GM10266 (cell line): ENCODE measurements around the gene BRME1.

Source experiments
- DNase-seq: peaks from one replicate; pipeline ENCODE4 v3.0.0; 2012; ENCODE audit errors: extremely low spot score
- CTCF ChIP-seq: IDR thresholded peaks from 2 replicates; pipeline ENCODE4 v1.5.1; 2012; ENCODE audit warnings: mild to moderate bottlenecking, low read depth; ENCODE audit not compliant: control insufficient read depth, insufficient read depth; ENCODE audit errors: missing control alignments

Gene BRME1

DNA sequence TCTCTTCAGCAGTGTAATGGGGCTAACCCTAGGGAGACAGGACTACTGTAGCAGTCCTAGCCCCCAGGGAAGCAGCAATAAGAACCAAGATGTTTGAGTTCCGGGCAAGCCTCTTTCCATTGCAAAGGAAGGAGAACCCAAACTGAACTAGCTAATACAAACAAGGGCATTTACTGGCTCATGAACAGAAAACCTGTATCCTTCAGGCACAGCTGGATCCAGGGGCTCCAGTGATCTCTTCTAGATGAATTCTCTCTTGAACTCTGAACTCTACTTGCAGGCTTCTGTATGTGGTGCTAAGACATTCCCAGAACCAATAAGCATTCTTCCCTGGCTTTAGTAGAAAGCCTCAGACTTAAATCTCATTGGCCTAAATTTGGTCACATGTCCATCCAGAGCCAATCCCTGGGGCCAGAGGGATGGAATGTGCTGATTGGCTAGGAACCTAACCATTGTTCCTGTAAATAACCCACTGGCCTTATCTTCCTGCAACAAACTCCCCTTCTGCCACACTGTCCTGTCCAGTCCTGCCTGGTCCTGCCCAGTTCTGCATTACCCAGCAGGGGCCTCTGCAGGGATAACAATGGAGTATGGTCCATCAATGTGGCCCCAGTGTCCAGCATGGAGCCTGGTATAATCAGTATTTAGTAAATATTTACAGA lies 36.2 kb upstream of the BRME1 start:
- no peak for DNase-seq
- TF ChIP-seq CTCF, result no peak

GRCh38 chr19:13938301-13939064 lies 32.6 kb upstream of the BRME1 start, which contains the start of gene PODNL1:
PODNL1 (minus strand) TSS chr19:13938417; CDS start chr19:13938181, 236 bp downstream.
- TF ChIP-seq CTCF, result no peak
- no peak for DNase-seq

DNA sequence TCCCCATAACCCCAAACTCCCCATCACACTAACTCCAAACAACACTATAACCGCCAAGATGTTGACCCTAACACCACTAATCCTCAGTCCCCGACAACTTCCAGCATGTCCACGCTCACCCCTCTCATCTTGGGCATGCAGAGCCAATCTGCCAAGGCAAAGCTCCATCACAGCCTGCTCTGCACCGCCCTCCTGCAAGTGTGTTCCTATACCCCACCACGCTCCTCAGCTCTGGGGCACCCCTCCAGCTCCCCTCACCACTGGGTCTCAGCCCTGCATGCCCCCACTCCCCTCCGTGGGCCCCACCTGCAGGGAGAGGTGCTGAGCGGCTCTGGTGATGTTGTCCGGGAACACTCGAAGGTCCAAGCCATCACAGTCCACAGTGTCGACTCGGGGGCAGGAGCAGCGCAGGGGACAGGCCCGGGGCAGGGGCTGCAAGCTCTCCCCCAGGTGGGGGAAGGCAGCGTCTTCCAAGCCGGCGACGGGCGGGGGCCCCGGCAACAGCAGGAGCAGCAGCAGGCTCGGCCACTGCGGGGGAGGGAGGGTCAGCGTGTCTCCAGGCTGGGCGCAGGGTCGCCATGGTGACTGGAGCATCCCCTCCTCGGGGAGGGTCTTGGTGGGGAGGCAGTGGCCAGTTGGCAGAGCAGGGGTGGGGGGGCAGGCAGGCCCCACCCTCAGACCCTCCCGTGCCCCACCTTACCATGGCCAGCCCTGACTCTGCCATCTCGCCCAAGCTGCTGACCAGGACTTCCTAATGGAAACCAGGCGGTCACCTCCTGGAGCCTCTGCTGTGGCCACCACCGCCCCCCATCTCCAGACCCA lies 31.8 kb upstream of the BRME1 start:
- DNase-seq, result no peak
- TF ChIP-seq CTCF, result no peak

GRCh38 chr19:13935765-13936510 lies 30.0 kb upstream of the BRME1 start:
- no peak for TF ChIP-seq CTCF
- DNase-seq, result no peak

DNA sequence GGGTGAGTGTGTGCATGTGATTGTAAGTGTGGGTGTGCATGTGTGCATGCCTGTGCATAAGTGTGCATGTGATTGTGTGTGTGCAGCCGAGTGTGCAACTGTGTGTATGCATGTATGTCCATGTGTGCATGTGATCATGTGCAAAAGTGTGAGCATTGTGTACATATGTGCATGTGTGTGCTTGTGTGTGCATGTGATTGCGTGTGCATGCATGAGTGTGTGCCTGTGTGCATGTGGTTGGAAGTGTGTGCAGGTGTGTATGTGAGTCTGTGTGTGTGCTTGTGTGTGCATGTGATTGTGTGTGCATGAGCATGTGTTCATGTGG lies 28.8 kb upstream of the BRME1 start:
- no peak for TF ChIP-seq CTCF
- no peak for DNase-seq

DNA sequence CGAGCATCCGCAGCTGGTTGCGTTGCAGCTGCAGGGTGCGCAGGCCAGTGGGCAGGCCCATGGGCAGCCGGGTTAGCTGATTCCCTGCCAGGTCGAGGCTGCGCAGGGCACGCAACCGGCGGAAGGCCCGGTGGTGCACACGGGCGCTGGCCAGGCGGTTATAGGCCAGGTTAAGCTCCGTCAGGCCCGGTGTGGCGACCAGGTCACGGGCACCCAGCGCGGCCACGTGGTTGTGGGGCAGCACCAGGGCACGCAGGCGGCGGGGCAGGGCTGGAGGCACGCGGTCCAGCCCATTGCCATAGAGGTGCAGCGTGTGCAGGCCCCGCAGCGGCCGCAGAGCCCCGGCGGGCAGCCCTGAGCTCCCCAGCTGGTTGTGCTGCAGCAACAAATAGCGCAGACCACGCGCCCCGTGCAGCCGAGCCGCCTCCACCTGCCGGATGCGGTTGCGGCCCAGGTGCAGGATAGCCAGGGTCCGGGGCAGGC lies 27.0 kb upstream of the BRME1 start:
- TF ChIP-seq CTCF, result no peak
- no peak for DNase-seq
